Common myeloid progenitor, CD34-positive (primary cell): ENCODE data around the gene EDEM2. TPM values are rescaled to one million over a fixed set of nuclear protein-coding genes. Genes with fewer than 3 reads are reported as not detected.
"Not testable (repeated sequence)": the region's sequence is repeated elsewhere in the genome, so short reads cannot be mapped to it uniquely, and the experiment has no call there.

ENCODE experiments used
- CTCF ChIA-PET: fragments of 350-600 bp; sonication (Branson Sonifier 250); formaldehyde crosslinking; loops from one replicate; lab custom pipeline; 2021; ENCODE audit warnings: antibody characterized with exemption; lab: Charles Lee
- POLR2A ChIA-PET: fragments of 350-600 bp; sonication (Branson Sonifier 250); formaldehyde crosslinking; loops from one replicate; lab custom pipeline; 2021; ENCODE audit warnings: antibody characterized with exemption; lab: Charles Lee
- DNase-seq, 3 donors: peaks; one replicate each; pipeline versions ENCODE4 v3.0.0 to v3.0.0-alpha.2; 2013
- H3K27ac ChIP-seq, 2 experiments: 1 replicate in 1 of 2; 2 replicates in 1 of 2; pipeline ENCODE4 v1.7.0; 2013; ENCODE audit warnings: inconsistent platforms in 2 of 2, low read length in 2 of 2, mild to moderate bottlenecking in 2 of 2, low read depth in 1 of 2, moderate library complexity in 1 of 2; ENCODE audit not compliant: severe bottlenecking in 2 of 2, insufficient read depth in 1 of 2, poor library complexity in 1 of 2
- H3K27me3 ChIP-seq, 5 experiments: replicated peaks in 2 of 5; 1 replicate in 3 of 5; 2 replicates in 2 of 5; pipeline versions ENCODE4 v1.6.1 to v1.7.0; 2013; ENCODE audit warnings: low read length in 4 of 5, mild to moderate bottlenecking in 2 of 5, moderate library complexity in 2 of 5, inconsistent platforms in 1 of 5; ENCODE audit not compliant: insufficient read depth in 5 of 5, control insufficient read depth in 4 of 5
- H3K36me3 ChIP-seq, 4 experiments: 1 replicate in 2 of 4; 2 replicates in 2 of 4; pipeline versions ENCODE4 v1.6.1 to v1.7.0; 2013; ENCODE audit warnings: low read length in 3 of 4, control low read depth in 1 of 4, mild to moderate bottlenecking in 1 of 4; ENCODE audit not compliant: control insufficient read depth in 4 of 4, insufficient read depth in 4 of 4
- H3K4me1 ChIP-seq, 4 experiments: 1 replicate in 3 of 4; 2 replicates in 1 of 4; pipeline versions ENCODE4 v1.6.1 to v1.7.1; 2013; ENCODE audit warnings: low read length in 3 of 4, mild to moderate bottlenecking in 3 of 4, control low read depth in 1 of 4, inconsistent platforms in 1 of 4, moderate library complexity in 1 of 4; ENCODE audit not compliant: control insufficient read depth in 4 of 4, insufficient read depth in 4 of 4; ENCODE audit errors: control extremely low read depth in 1 of 4
- H3K4me3 ChIP-seq, 7 experiments: 1 replicate in 4 of 7; 2 replicates in 3 of 7; pipeline versions ENCODE4 v1.5.1 to v1.7.0; 2013; ENCODE audit warnings: mild to moderate bottlenecking in 7 of 7, low read length in 6 of 7, moderate library complexity in 6 of 7, inconsistent platforms in 2 of 7, low read depth in 2 of 7, control low read depth in 1 of 7; ENCODE audit not compliant: insufficient read depth in 4 of 7, control insufficient read depth in 1 of 7; ENCODE audit errors: extremely low read depth in 1 of 7
- H3K9me3 ChIP-seq, 5 experiments: 1 replicate in 4 of 5; 2 replicates in 1 of 5; pipeline versions ENCODE4 v1.6.1 to v1.7.1; 2013; ENCODE audit warnings: low read length in 4 of 5, mild to moderate bottlenecking in 2 of 5, inconsistent platforms in 1 of 5, low read depth in 1 of 5, moderate library complexity in 1 of 5; ENCODE audit not compliant: control insufficient read depth in 4 of 5, insufficient read depth in 2 of 5; ENCODE audit errors: control extremely low read depth in 1 of 5
- WGBS: methylation state at CpG from one replicate; pipeline ENCODE4 v1.1.5; 2013; ENCODE audit not compliant: insufficient coverage; 5-methylcytosine and 5-hydroxymethylcytosine counted together
- polyA plus RNA-seq: library from polyadenylated mRNA; unstranded; fragments of 120-200 nt; gene quantifications from one replicate; pipeline ENCODE4 v1.2.1, GENCODE V29; 2013

The EDEM2 gene, protein sequence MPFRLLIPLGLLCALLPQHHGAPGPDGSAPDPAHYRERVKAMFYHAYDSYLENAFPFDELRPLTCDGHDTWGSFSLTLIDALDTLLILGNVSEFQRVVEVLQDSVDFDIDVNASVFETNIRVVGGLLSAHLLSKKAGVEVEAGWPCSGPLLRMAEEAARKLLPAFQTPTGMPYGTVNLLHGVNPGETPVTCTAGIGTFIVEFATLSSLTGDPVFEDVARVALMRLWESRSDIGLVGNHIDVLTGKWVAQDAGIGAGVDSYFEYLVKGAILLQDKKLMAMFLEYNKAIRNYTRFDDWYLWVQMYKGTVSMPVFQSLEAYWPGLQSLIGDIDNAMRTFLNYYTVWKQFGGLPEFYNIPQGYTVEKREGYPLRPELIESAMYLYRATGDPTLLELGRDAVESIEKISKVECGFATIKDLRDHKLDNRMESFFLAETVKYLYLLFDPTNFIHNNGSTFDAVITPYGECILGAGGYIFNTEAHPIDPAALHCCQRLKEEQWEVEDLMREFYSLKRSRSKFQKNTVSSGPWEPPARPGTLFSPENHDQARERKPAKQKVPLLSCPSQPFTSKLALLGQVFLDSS
- 37.5 TPM for polyA plus RNA-seq

DNA sequence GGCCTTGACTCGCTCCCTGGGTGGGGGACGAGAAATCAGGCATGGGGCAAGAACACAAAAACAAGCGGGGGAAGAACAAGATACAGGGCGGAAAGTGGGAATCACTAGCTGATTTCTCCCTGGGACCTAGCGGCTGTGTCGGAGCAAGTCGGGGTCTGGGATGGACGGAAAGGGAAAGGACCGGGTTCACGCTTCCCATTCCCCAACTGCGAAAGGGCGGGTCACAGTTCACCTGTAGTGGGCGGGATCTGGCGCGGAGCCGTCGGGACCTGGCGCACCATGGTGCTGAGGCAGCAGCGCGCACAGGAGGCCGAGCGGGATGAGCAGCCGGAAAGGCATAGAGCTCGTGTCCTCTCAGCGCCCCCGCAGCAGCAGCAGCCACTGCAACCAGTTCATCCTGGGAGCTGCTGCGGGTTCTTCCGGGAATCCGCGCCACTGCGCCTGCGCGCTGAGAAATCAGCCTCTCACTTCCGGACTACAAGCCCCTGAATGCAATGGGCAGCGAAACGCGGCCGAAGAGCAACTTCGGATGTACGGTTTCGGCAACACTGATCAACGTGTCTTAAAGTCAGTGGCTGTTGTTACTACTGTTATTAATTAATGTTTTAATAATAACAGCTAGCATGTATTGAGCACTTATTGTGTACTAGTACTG, at the start of gene EDEM2:
TSS of gene EDEM2 (minus strand) at position 417 of the 655 bp plus-strand sequence. CDS start at position 339, 78 bp downstream.
- Histone ChIP-seq H3K4me1 (peaks cover 11 to 45% (median 39%) of the 10 kb centered on the region in 4 experiments), H3K4me3 (peak within 1 kb of the TSS; percentile 82 to 100 (median 99)), H3K36me3 (peaks cover 0 to 16% (median 14%) of the 10 kb centered on the region in 4 experiments), H3K9me3 (no peaks in the 10 kb centered on the region), H3K27me3 (no peaks in the 10 kb centered on the region), H3K27ac (peak within 1 kb of the TSS; percentile 55 to 78)
- POLR2A ChIA-PET: interaction anchor here (0.5 to 0.9 kb wide), 4 partner anchors 19 to 212 kb away, joined by 3 to 4 read pairs (median 3); no protein-coding TSS in a partner anchor
- CTCF ChIA-PET: interaction anchor here (0.6 to 3.9 kb wide), 8 partner anchors 16 to 131 kb away, joined by 4 to 35 read pairs (median 6); partner anchors contain the start of gene MMP24OS
- 0% methylated on average over 23 of the region's 42 CpGs for WGBS
- peak; percentile 93 to 96 (median 94) for DNase-seq

DNA sequence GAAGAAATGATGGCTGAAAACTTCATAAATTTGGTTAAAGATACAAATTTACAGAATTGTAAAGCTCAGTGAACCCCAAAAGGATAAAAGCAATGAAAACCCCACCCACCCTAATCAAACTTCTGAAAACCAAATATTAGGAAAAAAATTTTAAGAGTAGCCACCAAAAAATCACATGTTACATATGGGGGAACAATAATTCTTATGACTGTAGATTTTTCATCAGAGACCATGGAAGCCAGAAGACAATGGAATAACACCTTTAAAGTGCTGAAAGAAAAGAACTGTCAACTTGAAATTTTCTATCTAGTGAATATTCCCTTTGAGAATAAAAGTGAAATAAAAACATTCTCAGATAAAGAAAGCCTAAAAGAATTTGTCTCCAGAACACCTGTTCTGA, 49.2 kb upstream of the EDEM2 start:
- DNase-seq: peak in 2 of 3 donors; percentile 26 to 46
- no peak overlapping the region for H3K27ac ChIP-seq
- peaks cover 0 to 4% (median 0%) of the 10 kb centered on the region in 4 experiments for H3K36me3 ChIP-seq
- ChIA-PET CTCF (no interaction called here), POLR2A (interaction anchor here (0.7 kb wide), 1 partner anchor 54 kb away, joined by 3 read pairs; no protein-coding TSS in a partner anchor)
- no peaks in the 10 kb centered on the region for H3K27me3 ChIP-seq
- no peaks in the 10 kb centered on the region for H3K4me1 ChIP-seq
- H3K4me3 ChIP-seq: no peak overlapping the region
- peaks cover 6 to 26% (median 13%) of the 10 kb centered on the region in 5 experiments for H3K9me3 ChIP-seq

DNA sequence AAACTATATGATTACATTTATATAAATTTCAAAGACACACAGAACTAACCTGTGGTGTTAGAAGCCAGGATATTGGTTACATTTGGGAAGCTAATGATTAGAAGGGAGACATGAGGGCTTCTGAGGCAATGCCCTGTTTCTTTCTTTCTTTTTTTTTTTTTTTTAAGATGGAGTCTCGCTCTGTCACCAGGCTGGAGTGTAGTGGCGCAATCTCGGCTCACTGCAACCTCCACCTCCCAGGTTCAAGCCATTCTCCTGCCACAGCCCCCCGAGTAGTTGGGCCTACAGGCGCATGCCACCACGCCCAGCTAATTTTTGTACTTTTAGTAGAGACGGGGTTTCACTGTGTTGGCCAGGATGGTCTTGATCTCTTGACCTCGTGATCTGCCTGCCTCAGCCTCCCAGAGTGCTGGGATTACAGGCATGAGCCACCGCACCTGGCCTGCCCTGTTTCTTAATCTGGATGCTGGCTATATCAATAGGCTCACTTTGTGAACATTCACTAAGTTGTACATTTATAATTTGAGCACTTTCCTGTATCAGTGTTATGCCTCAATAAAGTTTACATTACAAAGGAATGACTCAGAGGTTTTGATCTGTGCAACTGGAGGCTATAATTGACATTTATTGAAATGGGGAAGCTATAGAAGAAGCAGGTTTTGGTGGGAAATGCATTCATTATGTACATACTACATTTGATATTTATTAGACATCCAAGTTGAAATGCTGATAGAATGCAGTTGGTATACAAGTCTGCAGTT, 46.1 kb upstream of the EDEM2 start:
- CTCF ChIA-PET: interaction anchor here (1.8 to 2.2 kb wide), 2 partner anchors 16 to 17 kb away, joined by 4 to 14 read pairs; no protein-coding TSS in a partner anchor
- POLR2A ChIA-PET, H3K4me1 ChIP-seq, H3K36me3 ChIP-seq, DNase-seq, H3K27ac ChIP-seq, H3K4me3 ChIP-seq, H3K27me3 ChIP-seq: not testable (repeated sequence)
- 100% methylated on average over 7 of the region's 9 CpGs for WGBS
- H3K9me3 ChIP-seq: peaks cover 0 to 15% (median 9%) of the 10 kb centered on the region in 5 experiments

DNA sequence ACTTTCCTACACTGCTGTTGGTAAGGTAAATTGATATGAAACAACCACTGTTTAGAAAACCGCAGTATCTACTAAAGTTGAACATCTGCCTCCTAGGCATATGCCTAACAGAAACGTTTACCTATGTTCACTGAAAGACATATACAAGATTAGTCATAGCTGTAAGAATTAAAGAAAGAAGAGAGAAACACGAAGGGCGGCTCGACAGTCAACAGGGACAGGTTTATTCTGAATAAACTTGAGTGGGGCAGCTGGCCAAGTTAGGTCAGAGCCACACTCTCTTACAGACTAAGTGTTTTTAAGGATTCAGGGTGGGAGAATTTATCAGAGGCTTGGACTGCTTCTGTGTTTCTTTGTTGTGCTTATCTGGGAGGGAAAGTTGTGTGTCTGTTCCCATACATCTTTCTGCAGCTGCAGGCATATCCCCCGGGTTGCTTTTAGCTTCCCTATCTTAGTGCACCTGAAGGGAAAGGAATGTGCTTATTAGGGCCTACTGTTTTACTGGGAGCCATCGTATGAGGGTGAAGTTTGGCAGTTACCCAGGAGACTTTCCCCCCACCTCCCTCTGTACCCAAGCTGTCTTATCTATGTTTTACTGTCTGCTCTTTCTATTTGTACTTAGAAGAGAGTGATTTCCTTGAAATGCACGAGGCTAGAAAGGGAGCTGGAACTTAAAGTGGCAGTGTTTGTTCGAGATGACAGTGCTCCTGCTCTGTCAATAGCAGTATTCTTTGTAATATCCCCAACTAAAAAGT, 45.2 kb upstream of the EDEM2 start:
- DNase-seq: peak in 1 of 3 donors; percentile 7
- 33% methylated on average over 1 of the region's 9 CpGs for WGBS
- CTCF ChIA-PET: interaction anchor here (1.3 kb wide), 1 partner anchor 51 kb away, joined by 4 read pairs; no protein-coding TSS in a partner anchor

DNA sequence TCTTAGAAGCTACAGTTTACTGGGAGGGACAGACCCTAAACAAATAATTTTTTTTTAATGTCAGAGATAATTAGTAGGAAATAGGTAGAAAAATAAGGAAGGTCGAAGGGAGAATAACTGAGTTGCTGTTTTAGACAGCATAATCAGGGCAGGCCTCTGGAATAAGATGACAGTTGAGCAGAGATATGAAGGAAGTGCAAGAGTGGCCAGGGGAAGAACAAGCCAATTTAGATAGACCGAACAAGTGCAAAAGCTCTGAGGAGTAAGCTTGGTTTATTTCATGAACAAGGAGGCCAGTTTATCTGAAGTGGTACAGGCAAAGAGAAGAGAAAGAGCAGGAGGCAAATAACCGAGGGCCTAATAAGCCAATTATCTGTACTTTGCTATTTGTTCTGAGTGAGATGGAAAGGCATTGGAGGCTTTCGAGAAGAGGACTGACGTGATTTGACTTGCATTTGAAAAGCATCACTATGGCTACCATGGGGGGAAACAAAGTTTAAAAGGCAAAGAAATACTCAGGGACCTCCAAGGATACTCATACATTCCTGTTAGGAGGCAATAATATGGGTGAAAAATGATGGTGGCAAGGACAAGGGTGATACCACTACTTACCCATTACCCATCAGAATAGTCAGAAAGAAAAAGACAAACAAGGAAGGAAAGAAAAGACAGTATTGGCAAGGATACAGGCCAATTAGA, 44.4 kb upstream of the EDEM2 start:
- POLR2A ChIA-PET: no interaction called here
- no peaks in the 10 kb centered on the region for H3K4me1 ChIP-seq
- no peak for DNase-seq
- H3K27me3 ChIP-seq: no peaks in the 10 kb centered on the region
- CTCF ChIA-PET: interaction anchor here (1.3 kb wide), 1 partner anchor 50 kb away, joined by 4 read pairs; no protein-coding TSS in a partner anchor
- H3K36me3 ChIP-seq: peaks cover 0 to 2% (median 0%) of the 10 kb centered on the region in 4 experiments
- no peak overlapping the region for H3K4me3 ChIP-seq
- WGBS: 96% methylated on average over 5 of the region's 5 CpGs
- peaks cover 0 to 6% (median 3%) of the 10 kb centered on the region in 5 experiments for H3K9me3 ChIP-seq
- no peak overlapping the region for H3K27ac ChIP-seq

More for the DNA sequence above, 45.2 kb upstream of the EDEM2 start:
- Histone ChIP-seq H3K4me1 (no peaks in the 10 kb centered on the region), H3K27ac (no peak overlapping the region), H3K4me3 (no peak overlapping the region), H3K27me3 (no peaks in the 10 kb centered on the region), H3K9me3 (peaks cover 0 to 12% (median 8%) of the 10 kb centered on the region in 5 experiments), H3K36me3 (peaks cover 0 to 2% (median 0%) of the 10 kb centered on the region in 4 experiments)
- POLR2A ChIA-PET: no interaction called here
